Activated CD4-positive, alpha-beta T cell treated with anti-CD3 and anti-CD28 coated beads, Interleukin-2, amount 50 U/mL, for 24 hours (primary cell): ENCODE data around the gene INHBB.

Experiments used
- DNase-seq, 2 donors: peaks; one replicate each; pipeline ENCODE4 v3.0.0-alpha.2; 2020; ENCODE audit warnings: low read depth in 1 of 2, low spot score in 1 of 2

The INHBB gene

DNA sequence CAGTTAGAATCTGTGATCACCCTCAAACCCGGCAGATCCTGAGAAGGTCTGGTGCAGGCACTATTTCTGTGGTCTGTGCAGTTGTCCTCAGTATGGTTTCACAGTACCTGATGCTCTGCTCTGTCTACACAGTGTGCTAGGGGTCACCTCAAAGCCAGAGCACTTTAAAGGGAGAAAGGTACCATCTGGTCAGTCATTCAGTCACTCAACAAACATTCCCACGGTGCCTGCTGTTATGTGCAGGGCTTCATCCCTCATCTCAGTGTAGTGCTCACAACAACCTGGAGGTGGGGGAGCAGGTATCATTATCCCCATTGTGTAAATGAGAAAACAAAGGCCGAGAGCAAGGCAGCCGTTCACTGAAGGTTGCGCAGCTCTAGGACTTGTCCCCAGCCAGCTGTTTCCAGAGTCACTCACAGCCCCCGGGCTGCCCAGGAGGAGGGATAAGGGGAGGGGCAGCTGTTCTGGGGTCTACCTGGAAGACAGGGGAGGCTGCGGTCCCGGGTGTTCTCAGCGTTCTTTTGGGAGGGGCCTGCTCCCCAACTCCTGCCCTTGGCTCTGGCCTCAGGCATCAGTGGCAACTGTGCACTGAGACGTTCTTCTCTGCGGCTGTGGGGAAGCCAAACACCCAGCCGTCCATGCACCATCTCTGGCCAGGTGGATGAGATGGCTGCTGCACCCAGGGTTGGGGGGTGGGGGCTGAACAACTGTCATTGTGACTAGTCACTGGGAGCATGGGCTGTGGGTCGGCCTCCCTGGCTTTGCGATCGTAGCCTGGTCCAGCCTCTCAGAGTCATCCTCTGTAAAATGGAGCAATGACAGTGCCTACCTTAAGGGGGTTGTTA, 9.2 kb downstream of the INHBB start:
- no peak for DNase-seq

DNA sequence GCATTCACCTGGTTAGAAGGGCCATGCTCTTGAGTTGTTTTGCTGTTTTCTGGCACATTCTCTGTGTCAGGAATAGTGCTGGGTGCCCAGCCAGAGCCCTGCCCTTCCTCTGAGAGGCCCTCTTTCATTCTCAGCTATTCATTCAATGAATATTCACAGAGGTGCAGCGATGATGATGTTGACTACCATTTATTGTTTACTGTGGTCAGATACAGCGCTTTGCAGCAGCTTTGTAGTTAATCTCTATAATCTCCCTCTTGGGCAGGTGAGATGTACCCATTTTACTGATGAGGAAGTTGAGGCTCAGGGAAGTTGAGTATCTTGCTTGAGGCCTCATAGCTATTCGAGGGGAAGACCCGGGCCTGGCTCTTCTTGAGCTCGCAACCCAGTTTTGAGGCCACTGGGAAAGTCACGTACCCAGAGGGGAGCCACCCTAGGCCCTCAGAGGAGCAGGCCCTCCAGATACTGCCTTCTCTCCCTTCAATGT, 9.9 kb downstream of the INHBB start:
- DNase-seq, result no peak

DNA sequence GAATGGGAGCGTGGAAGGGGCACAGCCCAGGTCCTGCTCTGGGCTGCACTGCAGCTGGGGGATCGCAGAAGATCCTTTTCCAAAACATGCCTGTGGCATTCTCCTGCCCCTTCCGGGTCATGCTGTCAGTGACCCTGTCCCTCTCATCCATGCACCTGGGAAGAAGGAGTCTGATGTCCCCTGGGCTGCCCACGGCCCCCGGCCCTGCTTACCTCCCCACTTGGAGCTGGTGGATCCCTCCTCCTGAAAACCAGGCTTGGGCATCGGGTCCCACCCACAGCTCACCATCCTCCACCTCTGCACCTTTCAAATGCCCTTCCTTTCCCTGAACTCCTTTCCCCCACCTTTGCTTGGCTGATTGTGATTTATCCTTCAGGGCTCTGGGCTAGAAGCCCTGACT, 11.8 kb downstream of the INHBB start:
- DNase-seq, result no peak

DNA sequence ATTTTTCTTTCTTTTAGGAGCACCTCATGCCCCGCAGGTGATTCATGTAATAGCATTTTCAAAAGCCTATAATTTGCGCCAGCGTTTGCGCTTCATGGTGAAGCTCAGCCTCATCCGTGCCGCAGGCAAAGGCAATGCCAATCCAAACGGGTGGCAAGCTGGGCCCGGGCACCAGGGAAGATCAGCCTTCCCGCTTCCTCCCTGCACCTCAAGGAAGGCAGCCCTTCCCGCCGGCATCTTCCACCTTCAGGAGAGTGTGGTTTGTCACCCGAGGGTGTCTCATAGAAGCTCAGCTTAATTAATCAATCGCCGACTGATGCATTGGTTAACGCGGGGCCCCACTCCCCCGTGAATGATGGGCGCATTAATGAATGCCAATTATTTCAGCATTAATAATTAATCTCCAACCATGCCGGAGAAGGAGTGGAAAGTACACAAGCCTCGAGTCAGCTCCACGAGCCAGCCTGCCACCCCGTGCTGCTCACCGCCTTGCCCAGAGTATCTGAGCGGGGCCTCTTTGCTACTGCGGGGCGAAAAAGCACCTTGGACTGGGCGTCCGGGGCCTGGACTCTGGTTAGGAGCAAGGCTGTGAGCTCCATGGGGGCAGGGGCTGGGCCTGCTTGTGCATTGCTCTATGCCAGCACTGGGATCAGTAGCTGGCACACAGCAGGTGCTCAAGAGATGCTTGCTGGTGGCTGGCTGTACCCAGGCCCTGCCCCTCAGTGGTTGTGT, 13.0 kb downstream of the INHBB start:
- no peak for DNase-seq

- DNase-seq, result no peak
These were observed 14.4 kb downstream of the INHBB start for GRCh38 chr2:120360307-120360855.

DNA sequence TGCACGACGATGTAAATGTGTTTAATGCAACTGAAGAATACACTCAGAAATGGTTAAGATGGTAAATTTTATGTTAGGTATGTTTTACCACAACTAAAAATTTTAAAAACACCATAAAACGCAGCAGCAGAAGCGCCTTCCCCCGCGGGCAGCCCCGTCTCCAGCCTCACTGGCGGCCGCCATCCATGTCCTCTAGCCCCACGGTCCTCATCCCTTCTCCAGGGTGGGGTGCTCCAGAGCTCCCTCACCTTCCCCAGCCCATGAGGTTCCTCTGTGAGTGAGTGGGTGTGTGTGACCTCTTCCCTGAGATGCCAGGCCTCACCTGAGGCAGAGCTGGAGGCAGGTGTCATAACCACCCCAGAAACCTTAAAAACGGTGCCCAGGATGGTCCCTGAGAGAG, 17.0 kb downstream of the INHBB start:
- no peak for DNase-seq

- no peak for DNase-seq
These were observed 19.4 kb downstream of the INHBB start for GRCh38 chr2:120365236-120365793.

DNA sequence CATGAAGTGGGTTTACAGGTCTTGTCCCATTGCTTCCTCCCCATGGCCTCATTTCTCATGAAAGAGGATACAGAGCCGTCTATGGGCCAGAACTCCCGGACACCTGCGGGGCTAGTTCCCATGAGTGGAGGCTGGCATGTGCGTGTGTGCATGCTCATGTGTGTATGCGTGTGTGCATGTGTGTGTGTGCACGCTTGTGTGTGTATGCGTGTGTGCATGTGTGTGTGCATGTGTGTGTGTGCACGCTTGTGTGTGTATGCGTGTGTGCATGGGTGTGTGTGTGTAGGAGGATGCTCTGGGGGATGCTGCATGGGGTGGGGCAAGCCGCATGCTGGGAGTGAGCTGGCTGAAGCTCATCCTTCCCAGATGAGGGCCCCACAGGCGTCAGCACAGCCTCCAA, 20.8 kb downstream of the INHBB start:
- DNase-seq, result no peak

DNA sequence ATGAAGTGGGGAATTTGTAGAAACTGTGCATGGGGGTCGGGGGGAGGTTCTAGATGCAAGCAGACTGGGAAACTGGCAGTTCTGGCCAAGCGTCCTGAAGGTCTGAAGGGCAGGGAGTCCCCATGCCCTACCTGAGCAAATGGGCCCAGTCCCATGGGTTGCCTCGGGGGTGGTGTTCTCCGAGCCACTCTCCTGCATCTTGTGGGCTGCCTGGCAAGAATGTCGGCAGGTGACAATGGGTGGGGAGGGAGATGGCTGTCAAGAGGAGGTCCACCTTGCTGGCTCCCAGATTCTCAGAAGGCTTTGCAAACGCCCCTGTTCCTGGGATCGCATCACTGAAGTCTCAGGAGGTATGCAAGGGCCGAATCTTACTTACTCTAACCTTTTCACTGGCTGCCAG, 21.3 kb downstream of the INHBB start:
- DNase-seq, result no peak

DNA sequence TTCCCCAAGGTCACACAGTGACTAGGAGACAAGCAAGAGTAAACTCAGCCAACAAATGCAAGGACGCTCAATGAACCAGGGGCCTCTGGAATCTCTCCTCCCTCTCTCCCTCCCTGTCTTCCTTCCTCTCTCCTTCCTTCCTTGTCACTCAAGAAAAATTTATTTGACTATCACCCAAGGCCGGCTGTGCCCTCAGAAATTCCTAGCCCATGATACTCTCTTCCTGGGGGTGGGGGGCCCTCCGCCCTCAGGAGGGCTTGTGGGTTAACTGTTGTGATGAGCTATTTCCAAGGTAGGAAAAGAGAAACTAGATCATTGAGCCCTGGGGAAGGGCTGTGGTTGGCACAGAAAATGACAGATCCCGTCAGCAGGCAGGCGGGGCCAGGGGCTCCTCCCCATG, 21.7 kb downstream of the INHBB start:
- no peak for DNase-seq

GRCh38 chr2:120368086-120368485, 22.1 kb downstream of the INHBB start:
- no peak for DNase-seq

GRCh38 chr2:120369250-120369649, 23.3 kb downstream of the INHBB start:
- DNase-seq, result no peak

GRCh38 chr2:120371969-120372625, 26.2 kb downstream of the INHBB start:
- DNase-seq, result no peak

- DNase-seq, result no peak
These were observed 26.9 kb downstream of the INHBB start for GRCh38 chr2:120372816-120373215.

- no peak for DNase-seq
These were observed 27.5 kb downstream of the INHBB start for GRCh38 chr2:120373424-120373823.

GRCh38 chr2:120374821-120375220, 28.9 kb downstream of the INHBB start:
- no peak for DNase-seq

DNA sequence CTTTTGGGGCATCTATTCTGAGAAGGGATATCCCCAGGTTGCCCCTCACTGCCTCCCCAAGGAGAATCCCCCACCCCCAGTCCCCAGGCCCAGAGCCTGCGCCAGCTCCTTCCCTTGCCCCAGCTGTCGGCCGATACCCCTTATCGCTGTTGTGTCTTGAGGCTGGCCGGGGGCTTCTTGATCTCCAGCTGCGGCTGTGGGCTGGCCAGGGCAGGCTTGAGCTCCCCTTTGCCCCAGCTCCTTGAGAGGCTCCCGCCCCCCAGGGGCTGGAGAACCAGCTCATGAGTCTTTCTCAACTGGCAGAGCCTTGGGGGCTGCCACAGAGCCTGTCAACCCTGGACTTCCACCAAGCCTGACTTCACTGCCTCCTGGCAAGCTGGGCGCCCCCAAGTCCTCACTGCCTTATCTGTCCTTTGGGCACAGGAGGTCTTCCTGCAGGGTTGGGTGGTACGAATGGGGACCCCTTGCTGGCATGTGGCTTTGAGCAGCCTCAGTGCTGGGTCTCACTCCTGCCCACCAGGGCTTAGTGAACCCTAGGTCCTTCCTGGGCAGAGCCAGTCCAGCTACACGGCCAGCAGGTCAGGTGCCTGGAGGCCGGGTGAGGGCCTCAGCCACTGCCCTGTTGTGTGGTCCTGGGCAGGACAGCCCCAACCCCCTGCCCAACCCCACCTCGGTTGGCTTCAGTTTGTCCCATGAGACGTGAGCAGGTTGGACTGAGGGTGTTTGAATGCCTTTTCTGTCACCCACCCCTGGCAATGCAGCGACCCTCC, 29.5 kb downstream of the INHBB start:
- DNase-seq, result no peak

DNA sequence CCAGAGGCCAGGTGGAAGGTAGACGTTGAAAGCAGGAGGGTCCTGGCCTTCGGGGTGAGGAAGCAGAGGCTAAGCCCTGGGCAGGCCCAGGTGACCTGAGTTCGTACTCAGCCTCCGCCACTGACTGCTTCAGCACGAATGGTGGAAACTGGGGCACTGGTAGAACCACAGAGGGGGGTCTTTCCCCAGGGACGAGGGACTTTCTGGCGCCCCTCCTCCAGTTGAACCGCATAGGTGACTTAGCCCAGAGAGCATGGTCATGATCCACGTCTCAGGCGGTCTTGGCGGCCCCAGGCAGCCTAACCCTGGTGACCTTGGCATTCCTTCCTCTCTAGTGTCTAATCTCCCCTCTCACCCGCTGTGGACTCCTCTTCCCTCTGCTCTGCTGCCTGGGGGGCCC, 30.2 kb downstream of the INHBB start:
- no peak for DNase-seq

DNA sequence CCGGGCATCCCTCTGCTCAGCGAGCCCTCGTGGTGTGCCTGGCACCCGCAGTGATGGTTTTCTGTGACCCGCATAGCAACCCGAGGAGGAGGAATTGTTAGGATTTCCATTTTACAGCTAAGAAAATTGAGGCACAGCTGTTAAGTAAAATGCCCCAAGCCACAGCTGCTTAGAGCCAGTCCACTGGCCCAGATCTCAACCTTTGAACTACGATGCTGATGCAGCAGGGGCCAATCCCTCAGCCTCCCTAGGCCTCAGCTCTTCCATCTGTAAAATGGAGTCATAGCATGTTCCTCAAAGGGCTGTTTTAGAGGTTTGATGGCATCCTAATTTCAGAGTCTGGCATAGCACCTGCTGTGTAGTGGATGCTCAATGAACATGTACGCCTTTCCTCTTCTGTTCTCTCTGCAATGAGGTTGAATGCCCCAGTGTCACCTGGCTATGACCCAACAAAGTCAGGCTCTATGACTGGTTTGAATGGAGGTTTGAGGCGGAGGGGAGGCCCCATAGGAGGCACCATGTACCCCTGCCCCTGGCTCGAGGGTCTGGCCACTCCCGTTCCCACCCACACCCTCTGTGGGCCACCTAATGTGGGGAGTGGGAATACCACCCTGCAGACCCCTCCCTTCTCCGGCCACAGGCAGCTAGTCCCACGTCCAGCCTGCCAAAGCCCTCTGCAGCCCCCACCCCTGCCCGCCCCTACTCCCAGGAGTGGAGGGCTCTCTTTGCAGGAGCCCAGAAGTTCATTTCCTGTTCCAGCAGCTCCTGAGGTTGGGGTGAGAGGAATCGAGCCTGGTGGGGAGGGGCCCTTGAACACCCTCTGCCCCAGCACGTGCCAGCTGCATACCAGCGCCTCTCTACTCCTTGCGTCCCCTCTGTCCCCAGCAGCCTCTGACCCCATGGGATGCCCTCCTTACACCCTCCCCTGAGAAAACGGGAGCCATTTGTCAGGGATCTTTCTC, 31.0 kb downstream of the INHBB start:
- no peak for DNase-seq
